Activated B cell treated with CpG ODN at 0.5 μM for 24 hours (primary cell): Measurements from ENCODE around the gene SPOCD1. TPM values are rescaled to one million over a fixed set of nuclear protein-coding genes. Genes with fewer than 3 reads are reported as not detected.

Source experiments
- ATAC-seq: fragments of 200-7000 bp; cut with Tn5 transposase; one replicate; pipeline ENCODE4 v1.10.0; 2021; ENCODE audit warnings: low read depth, mild to moderate bottlenecking, moderate library complexity
- CTCF ChIA-PET: fragments of 350-600 bp; sonication (Branson Sonifier 250); formaldehyde crosslinking; loops from one replicate; lab custom pipeline; 2021; ENCODE audit warnings: antibody characterized with exemption; lab: Charles Lee
- POLR2A ChIA-PET: fragments of 350-600 bp; sonication (Branson Sonifier 250); formaldehyde crosslinking; loops from one replicate; lab custom pipeline; 2021; ENCODE audit warnings: antibody characterized with exemption; lab: Charles Lee
- DNase-seq: peaks from one replicate; pipeline ENCODE4 v3.0.0; 2022
- H3K27ac Mint-ChIP-seq: one replicate; pipeline ENCODE4 v1.8.0; 2020; ENCODE audit warnings: mixed read lengths
- H3K27me3 Mint-ChIP-seq: one replicate; pipeline ENCODE4 v1.8.0; 2021; ENCODE audit warnings: mixed read lengths
- H3K36me3 Mint-ChIP-seq: one replicate; pipeline ENCODE4 v1.8.0; 2021; ENCODE audit warnings: low read depth, mixed read lengths
- H3K4me1 Mint-ChIP-seq: one replicate; pipeline ENCODE4 v1.8.0; 2021; ENCODE audit warnings: mixed read lengths
- H3K4me3 Mint-ChIP-seq: one replicate; pipeline ENCODE4 v1.8.0; 2020; ENCODE audit warnings: mild to moderate bottlenecking, mixed read lengths
- H3K9me3 Mint-ChIP-seq: one replicate; pipeline ENCODE4 v1.8.0; 2020; ENCODE audit warnings: mixed read lengths
- intact Hi-C: fragments of 100-400 bp; cut with micrococcal nuclease; formaldehyde crosslinking; loops from one replicate; pipeline ENCODE4 v1.15.1; 2024
- total RNA-seq: library from RNA; stranded (reverse); gene quantifications from 2 replicates; pipeline ENCODE4 v1.2.3, GENCODE V29; 2022
- TF ChIP-seq, protein P1 (sequence below): fragments of 200-600 bp; IDR thresholded peaks from one replicate; pipeline ENCODE4 v1.8.0; 2022; ENCODE audit warnings: antibody characterized with exemption, mild to moderate bottlenecking

The SPOCD1 gene
- total RNA-seq, 1 donor from 2014 or later, result not detected

DNA sequence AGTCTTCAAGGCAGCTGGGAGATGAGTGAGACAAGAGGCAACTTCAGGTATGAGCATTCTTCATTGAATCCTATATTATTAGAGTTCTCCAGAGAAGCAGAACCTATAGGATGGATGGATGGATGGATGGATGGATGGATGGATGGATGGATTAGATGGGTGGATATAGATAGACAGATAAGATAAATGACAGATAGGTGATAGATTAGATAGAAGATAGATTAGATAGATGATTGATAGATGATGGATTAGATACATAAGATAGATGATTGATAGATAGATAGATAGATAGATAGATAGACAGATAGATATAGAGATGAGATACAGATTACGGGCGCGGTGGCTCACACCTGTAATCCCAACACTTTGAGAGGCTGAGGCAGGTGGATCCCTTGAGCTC is 43.2 kb upstream of the SPOCD1 start:
- Mint-ChIP-seq H3K4me1 (peaks cover 4% of the 10 kb centered on the region), H3K4me3 (no peak overlapping the region), H3K27me3 (no peaks in the 10 kb centered on the region), H3K27ac (no peak overlapping the region), H3K36me3 (no peaks in the 10 kb centered on the region), H3K9me3 (no peaks in the 10 kb centered on the region)
- TF ChIP-seq, protein P1, sequence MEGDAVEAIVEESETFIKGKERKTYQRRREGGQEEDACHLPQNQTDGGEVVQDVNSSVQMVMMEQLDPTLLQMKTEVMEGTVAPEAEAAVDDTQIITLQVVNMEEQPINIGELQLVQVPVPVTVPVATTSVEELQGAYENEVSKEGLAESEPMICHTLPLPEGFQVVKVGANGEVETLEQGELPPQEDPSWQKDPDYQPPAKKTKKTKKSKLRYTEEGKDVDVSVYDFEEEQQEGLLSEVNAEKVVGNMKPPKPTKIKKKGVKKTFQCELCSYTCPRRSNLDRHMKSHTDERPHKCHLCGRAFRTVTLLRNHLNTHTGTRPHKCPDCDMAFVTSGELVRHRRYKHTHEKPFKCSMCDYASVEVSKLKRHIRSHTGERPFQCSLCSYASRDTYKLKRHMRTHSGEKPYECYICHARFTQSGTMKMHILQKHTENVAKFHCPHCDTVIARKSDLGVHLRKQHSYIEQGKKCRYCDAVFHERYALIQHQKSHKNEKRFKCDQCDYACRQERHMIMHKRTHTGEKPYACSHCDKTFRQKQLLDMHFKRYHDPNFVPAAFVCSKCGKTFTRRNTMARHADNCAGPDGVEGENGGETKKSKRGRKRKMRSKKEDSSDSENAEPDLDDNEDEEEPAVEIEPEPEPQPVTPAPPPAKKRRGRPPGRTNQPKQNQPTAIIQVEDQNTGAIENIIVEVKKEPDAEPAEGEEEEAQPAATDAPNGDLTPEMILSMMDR, result no peak
- ATAC-seq, result no peak
- ChIA-PET CTCF (interaction anchor here (0.6 to 3.6 kb wide), 2 partner anchors 105 to 420 kb away, joined by 3 to 19 read pairs; no protein-coding TSS in a partner anchor), POLR2A (no interaction called here)
- intact Hi-C loops, result no loop called here
- no peak for DNase-seq

DNA sequence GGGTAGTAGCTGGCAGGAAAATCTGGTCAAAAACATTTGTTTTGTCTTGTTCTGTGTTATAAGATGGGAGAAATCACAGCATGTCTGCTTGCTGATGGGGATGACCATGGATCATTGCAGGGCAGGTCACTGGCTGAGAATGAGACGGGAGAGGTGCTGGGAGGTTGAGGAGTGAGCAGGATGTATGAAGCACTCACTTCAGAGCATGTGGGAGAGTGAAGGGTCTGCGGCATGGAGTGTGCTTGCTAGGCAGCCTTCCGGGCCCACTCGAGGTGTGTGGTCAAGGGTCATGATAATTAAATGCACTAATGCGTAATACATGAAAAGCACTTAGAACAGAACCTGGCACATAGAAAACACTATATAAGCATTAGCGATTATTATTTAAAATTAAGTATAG is 42.0 kb upstream of the SPOCD1 start:
- DNase-seq (no peak), ATAC-seq (no peak)
- Mint-ChIP-seq H3K27me3 (no peaks in the 10 kb centered on the region), H3K9me3 (no peaks in the 10 kb centered on the region), H3K27ac (no peak overlapping the region), H3K4me1 (peaks cover 4% of the 10 kb centered on the region), H3K4me3 (no peak overlapping the region), H3K36me3 (no peaks in the 10 kb centered on the region)
- ChIA-PET POLR2A (no interaction called here), CTCF (no interaction called here)
- TF ChIP-seq, protein P1, result no peak
- intact Hi-C loops, result no loop called here

DNA sequence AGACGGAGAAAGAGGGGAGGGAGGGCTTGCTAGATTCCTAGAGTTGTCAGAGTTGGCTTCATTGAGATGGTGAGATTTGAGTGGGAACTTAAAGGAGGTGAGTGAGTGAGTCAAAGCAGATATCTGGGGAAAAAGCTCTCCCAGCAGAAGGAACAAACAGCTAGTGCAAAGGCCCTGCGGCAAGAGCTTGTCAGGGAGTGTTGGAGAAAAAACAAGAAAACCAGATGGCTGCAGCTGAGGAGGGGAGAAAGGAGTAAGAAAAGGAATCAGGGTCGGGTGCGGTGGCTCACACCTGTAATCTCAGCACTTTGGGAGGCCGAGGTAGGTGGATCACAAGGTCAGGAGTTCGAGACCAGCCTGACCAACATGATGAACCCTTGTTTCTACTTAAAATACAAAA is 40.3 kb upstream of the SPOCD1 start:
- TF ChIP-seq, protein P1, result no peak
- intact Hi-C loops, result no loop called here
- no peak for ATAC-seq
- H3K4me3 Mint-ChIP-seq, result no peak overlapping the region
- ChIA-PET CTCF (no interaction called here), POLR2A (no interaction called here)
- no peak overlapping the region for H3K27ac Mint-ChIP-seq
- DNase-seq, result no peak
- H3K36me3 Mint-ChIP-seq, result no peaks in the 10 kb centered on the region
- no peaks in the 10 kb centered on the region for H3K27me3 Mint-ChIP-seq
- no peaks in the 10 kb centered on the region for H3K9me3 Mint-ChIP-seq
- H3K4me1 Mint-ChIP-seq, result no peaks in the 10 kb centered on the region

DNA sequence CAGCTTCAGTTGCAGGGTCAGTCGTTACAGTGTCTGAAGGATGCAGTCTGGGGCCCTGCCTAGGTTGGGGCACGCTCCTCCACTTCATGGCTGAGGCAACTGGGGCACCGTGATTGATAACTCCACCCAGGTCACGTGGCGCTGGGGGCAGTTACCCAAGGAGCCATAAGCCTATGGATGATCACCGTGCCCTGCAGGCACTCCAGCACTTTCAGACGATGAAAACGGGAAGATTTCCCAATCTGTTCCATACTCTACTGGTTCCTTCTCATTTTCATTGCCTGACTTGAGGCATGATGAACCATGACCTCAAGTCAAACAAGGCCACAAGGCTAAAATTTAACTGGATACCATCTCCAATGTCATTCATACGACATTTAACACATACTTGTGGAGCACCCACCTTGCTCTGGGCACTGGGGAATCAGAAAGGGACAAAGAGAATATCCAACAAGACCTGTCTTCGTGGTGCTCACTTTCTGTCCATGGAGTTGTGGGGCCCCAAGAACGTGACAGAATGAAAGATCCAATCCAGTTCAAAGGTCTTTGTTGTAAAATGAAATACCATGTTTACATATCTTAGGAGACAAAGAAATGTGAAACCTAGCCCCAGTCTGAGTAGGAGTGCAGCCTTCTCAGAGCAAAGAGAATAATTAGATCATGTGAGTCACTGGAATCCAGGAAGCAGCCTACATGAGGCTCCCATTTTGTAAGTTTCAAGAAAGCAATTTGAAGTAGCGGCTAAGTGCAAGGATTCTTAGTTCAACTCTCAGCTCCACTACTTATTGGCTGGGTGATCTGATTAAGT is 39.4 kb upstream of the SPOCD1 start:
- DNase-seq (no peak), ATAC-seq (no peak)
- Mint-ChIP-seq H3K9me3 (no peaks in the 10 kb centered on the region), H3K4me3 (no peak overlapping the region), H3K27ac (no peak overlapping the region), H3K4me1 (no peaks in the 10 kb centered on the region), H3K36me3 (no peaks in the 10 kb centered on the region), H3K27me3 (no peaks in the 10 kb centered on the region)
- TF ChIP-seq, protein P1, result no peak
- intact Hi-C loops, result no loop called here
- CTCF ChIA-PET, result no interaction called here
- POLR2A ChIA-PET, result no interaction called here

DNA sequence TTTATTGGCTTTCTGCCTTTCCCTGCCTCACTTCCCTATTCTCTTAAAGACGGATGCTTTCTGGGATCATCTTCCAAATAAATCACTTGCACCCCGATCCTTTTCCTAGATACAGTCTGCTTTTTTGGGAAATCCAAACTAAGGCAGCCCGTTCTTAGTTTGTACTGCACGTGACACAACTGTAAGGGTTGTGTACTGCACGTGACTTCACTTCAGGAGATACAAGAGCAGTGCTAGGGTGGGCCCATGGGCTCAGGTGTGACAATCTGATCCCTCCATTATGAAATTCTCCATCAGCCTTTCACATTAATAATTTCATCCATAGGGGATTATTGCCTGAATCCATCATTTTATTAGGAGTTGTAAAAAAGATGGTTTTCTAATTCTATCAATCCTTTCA is 33.8 kb upstream of the SPOCD1 start:
- ChIA-PET CTCF (no interaction called here), POLR2A (no interaction called here)
- H3K27me3 Mint-ChIP-seq, result no peaks in the 10 kb centered on the region
- no peak overlapping the region for H3K27ac Mint-ChIP-seq
- intact Hi-C loops, result no loop called here
- TF ChIP-seq, protein P1, result no peak
- H3K36me3 Mint-ChIP-seq, result no peaks in the 10 kb centered on the region
- no peak for ATAC-seq
- no peaks in the 10 kb centered on the region for H3K9me3 Mint-ChIP-seq
- peaks cover 35% of the 10 kb centered on the region for H3K4me1 Mint-ChIP-seq
- H3K4me3 Mint-ChIP-seq, result no peak overlapping the region
- DNase-seq, result no peak
